ENCODE measurements around the gene FAR2.
"Not testable (repeated sequence)": the region's sequence is repeated elsewhere in the genome, so short reads cannot be mapped to it uniquely, and the experiment has no call there.

Gene FAR2

DNA sequence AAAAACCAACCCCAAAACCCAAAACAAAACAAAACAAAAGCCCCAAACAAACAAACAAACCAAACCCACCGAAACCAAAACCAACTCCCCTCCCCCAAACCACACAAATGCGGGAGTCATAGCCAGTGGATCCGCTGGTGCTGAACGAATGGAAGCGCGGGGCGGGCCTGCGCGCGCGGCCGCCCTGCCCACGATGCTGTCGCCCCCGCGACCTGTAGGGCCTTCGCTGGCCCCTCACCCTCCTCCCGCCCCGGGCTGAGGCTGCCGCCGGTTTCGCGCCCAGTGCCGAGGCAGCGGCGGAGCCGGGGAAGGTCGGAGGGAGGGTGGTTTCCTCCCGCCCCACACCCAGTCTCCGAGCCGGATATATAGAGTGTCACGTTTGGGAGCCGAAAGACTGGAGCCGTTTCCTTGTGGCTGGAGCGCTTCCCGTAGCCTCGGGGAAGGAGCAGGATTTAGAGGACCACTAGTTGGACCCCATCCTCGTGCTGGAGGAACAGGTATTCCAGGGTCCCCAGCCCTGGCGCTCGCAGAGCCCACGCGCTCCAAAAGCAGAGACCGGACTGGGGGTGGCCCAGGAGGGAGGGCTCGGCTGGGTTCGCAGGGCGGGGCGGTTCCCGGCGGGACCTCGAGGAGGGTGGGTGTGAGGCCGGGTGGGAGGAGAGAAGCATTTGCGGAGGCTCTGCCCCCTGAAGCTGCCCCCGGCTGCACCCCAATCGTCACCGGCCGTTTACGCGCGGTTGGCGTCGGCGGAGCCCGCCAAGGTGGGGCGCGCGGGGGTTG is at the start of gene FAR2:
Gene FAR2 (plus strand): TSS at position 368 of the 780 bp plus-strand sequence. CDS start 121,172 bp downstream, outside the sequence.
- peak; percentile 43 for DNase-seq (ENCODE audit: low read depth)

DNA sequence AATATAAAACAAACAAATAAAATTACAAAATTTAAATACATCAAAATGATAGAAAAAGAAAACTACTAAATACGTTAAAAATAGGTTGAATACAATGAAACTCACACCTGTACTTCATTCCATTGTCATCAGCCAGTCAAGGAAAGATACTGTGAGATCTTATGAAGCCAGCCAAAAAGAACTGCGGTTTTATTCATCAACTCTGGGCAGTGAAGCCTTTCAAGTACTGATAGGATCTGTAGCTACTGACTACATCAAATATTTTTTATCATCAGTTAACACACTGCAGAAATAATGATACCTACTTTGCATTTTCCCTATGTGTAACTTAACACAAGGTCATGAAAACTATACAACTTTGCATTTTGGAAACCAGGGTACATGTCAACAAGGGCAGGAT is 46.3 kb upstream of the FAR2 start:
- DNase-seq (ENCODE audit: low read depth): no peak

DNA sequence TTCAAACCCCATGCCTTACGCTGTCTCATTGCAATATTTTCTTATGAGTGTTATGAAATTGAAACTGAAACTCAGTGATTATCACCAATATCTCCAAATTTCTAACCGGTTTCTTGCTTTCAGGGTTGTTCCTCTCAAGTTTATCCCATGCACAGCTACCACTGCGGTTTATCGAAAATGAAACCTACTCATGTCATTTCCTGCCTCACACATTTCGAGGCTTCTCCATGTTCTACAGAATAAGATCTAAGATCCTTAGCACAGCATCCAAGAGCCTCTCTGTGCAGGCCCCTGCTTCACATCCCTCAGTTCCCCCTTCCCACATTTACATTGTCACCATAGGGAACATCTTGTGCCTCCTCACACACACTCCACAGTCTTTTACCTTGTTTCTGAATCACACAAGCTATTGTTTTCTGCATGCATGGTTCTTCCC is 45.5 kb upstream of the FAR2 start:
- no peak for DNase-seq (ENCODE audit: low read depth)

DNA sequence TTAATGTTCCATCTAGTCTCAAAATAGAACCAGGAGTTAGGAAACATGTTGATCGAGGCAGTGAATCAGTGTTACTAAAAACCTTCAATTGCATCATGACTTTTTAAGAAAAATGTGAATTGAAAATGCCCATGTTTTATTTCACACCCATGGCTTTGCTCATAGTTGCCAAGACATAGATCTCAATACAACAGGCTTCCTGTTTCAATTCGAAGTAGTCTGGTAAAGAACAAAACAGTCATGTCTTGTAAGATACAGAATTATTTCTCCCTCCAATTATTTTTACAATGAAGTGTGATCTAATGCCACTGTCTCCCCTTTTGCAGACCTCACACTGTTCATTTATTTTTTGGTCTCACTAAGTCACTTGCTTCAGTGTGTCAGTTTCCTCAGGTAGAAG is 44.6 kb upstream of the FAR2 start:
- DNase-seq (ENCODE audit: low read depth): no peak

DNA sequence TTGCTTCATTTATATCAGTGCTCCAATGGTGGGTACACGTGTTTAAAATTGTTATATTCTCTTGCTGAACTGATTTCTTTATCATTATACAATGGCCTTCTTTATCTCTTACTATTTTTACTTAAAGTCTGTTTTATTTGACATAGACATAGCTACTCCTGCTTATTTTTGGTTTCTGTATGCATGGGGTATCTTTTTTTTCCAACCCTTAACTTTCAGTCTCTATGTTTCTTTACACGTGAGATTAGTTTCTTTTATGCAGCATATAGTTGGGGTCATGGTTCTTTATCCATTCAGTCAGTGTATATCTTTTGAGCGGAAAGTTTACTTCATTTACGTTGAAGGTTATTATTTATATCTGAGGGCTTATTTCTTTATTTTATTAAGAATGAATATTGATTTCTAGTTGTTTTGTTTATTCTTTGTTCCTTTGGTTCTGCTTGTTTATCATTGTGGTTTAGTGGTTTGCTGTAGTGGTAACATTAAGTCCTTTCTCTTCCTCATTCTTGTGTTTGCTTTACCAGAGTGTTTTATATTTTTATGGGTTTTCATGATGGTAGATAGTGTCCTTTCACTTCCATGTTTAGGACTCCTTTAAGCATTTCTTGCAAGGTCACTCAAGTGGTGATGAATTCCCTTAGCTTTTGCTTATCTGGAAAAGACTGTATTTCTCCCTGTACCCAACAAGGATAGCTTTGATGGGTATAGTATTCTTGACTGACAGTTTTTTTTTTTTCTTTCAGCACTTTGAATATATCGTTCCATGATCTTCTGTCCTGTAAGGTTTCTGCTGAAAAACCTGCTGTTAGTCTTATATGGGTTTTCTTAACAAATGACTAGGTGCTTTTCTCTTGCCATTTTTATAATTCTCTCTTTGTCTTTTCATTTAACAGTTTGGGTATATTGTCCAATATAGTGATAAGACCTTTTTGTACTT is 38.3 kb upstream of the FAR2 start:
- DNase-seq (ENCODE audit: low read depth): no peak

DNA sequence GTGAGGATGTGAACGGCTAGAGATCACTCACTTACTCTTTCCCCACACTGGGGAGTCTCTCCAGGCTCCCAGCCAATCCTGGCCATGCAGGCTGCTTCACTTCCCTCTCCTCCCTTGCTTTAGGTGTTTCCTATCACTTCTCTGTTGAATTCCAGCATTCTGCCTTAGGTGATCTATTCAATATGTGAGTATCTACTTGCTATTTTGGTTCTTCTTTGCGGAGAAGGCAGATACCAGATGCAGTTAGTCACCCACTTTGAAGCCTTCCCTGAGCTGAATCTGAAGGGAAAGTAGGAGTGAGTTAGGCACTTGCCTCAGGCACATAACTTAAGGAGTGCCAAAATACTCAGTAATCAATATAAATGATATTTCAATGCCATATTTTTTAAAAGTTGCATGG is 36.0 kb upstream of the FAR2 start:
- peak; percentile 28 for DNase-seq (ENCODE audit: low read depth)

DNA sequence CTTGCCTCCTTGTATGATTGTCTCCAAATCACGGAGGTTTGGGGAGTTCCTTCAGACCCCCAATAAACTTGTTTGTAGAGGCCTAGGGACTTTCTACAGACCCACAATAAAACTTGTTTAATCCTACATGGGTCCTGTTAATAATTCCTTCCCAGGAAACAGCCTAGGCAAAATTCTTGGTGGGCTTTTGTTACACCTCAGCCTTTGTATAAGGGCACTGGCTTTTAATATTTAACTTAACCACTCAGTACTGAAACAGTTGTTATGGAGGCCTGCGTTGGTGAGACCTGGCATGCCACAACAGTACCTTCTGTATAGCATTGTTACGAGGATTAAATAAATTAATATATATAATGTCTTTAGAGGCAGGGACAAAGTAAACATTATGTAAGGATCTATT is 32.7 kb upstream of the FAR2 start:
- no peak for DNase-seq (ENCODE audit: low read depth)

DNA sequence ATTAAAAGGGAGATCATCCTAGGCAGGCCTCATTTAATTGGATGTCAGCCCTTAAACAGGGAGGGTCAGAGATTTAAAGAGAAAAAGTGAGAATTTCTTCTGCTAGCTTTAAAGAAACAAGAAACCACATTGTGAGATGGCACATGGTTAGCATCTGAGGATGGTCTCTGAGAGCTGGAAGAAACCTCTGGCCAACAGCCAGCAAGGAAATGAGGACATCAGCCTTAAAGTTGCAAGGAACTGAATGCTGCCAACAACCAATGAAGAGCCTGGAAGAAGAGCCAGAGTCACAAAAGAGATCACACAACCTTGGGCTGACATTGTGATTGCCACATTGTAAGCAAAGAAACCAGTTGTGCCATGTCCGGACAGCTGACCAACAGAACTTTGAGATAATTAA is 17.5 kb upstream of the FAR2 start:
- DNase-seq (ENCODE audit: low read depth): peak; percentile 63

DNA sequence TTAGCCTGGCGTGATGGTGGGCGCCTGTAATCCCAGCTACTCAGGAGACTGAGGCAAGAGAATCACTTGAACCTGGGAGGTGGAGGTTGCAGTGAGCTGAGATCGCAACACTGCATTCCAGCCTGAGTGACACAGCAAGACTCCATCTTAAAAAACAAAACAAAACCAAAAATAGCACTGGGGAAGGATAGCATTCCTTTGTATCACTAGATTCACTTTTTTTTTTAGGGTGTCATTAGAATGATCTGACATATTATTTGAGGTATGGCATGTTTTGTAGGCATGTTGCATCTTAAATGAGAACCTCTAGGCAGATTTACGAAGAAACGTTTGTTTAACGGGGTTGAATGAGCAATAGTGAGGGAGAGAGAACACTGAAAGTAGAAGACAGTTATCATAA is 16.8 kb upstream of the FAR2 start:
- no peak for DNase-seq (ENCODE audit: low read depth)

DNA sequence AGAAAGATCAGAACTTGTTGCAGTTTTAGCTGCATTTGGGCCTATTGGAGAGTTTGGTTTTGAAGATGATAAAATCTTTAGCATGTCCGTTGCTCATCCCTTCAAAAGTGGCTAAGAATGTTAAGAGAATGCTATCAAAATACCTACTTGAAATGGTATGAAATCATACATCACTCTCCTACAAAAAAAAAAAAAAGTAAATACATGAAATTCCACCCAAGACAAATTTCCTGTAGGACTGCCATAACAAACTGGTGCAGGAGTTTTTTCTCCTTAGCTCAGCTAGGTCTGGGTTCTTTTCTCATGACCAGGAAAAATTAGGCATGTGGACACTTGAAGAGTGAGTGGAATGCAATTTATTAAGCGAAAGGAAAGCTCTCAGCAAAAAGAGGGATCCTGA is 15.9 kb upstream of the FAR2 start:
- no peak for DNase-seq (ENCODE audit: low read depth)

DNA sequence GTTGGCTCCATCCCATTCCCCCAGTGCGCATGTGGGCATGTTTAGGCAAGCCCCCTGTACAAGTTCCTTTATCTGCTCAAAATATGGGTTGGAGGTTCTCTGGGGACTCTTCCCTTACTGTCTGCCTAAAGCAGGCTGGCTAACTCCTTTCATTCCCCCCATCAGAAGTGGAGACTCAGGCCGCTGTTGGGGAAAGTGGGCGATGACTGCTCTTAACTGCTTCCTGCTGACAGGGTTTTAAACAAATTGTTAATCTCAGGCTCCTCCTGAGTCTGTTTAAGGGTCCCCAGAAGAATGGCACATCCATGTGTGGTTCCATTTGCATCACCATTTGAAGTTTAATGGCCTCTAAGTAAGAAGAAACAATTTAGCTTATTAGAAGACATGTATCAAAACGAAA is 15.4 kb upstream of the FAR2 start:
- no peak for DNase-seq (ENCODE audit: low read depth)

DNA sequence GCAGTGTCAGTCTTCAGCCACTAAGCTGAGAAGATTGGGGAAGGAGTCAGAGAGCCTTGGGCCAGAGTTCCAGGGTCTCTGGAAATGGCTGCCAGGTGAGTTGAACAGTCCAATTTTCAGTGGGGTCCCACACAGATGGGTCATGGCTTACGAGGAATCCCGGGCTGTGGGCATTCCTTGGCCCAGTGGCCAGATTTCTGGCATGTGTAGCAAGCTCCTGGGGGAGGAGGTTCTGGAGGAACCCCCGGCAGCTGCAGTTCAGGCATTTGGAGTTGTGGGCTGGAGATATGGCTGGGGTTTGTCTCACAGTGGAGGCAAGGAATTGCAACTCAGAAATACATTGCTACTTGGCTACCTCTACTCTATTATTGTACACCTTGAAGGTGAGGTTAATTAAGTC is 10.8 kb upstream of the FAR2 start:
- not testable (repeated sequence) for DNase-seq (ENCODE audit: low read depth)

DNA sequence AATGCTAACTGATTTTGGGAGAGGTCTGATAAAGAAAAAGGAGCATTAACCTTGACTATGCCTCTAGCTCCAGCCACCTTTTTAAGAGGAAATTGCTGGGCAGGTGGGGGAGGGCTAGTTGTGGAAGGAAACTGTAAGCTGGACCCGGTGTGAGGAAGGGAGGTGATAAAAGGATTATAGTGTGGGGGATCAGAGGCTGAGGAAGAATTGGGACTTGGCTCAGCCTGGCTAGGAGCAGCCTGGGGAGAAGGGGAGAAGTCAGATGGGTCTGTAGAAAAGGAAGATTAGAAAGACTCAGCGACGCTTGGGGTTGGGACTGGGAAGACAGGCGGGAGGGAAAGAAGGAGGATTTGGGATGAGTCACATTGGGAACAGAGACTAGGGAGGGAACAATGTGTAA is 10.2 kb upstream of the FAR2 start:
- DNase-seq (ENCODE audit: low read depth): not testable (repeated sequence)

DNA sequence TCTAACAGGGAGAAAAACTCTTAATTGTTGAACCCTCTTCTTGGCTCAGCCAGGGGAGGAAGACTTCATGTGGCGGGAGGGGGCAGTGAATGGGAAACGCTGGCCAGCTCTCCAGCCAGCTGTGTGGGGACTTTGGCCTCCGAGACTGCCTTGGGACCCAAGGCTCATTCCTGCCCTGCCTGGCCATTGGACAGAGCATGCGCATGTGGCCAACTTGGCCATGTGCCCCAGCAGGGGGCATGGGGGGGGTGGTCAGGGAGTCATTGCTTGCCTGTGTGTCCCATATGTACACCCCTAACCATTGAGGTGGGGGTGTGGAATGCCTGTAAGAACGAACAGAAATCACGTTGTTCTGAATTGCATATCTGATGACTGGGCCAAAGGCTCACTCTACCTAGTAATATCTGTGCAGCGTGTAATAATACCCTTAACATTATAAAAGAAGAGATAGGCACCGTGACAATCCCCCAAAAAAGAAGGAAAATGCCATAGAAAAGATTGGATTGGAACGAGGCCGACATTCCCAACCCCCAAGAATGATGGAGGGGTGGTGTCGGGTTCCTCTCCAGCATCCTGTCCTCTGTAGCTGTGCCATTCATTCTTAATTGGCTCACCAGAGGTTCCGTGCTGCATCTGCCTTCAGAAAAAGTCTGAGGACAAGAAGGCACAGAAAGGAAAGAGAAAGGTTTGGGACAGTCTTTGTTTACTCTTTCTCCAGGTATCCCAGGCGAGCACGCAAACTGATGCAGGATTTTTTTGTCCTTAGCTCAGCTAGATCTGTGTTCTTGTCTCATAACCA is 3.5 kb upstream of the FAR2 start:
- no peak for DNase-seq (ENCODE audit: low read depth)

DNA sequence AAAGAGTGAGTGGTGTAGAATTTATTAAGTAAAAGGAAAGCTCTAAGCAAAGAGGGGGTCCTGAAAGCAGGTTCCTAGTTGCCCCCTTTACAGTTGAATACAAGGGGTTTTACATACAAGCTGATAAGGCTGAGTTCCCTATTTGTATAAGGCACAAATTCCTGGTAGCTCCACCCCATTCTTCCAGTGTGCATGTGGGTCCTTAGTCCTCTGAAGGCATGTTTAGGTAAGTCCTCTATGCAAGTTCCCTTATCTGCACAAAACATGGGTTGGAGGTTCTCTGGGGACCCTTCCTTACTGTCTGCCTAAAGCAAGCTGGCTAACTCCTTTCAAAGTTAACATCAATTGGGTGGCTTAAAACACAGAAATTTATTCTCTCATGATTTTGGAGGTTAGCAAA is 2.9 kb upstream of the FAR2 start:
- no peak for DNase-seq (ENCODE audit: low read depth)

DNA sequence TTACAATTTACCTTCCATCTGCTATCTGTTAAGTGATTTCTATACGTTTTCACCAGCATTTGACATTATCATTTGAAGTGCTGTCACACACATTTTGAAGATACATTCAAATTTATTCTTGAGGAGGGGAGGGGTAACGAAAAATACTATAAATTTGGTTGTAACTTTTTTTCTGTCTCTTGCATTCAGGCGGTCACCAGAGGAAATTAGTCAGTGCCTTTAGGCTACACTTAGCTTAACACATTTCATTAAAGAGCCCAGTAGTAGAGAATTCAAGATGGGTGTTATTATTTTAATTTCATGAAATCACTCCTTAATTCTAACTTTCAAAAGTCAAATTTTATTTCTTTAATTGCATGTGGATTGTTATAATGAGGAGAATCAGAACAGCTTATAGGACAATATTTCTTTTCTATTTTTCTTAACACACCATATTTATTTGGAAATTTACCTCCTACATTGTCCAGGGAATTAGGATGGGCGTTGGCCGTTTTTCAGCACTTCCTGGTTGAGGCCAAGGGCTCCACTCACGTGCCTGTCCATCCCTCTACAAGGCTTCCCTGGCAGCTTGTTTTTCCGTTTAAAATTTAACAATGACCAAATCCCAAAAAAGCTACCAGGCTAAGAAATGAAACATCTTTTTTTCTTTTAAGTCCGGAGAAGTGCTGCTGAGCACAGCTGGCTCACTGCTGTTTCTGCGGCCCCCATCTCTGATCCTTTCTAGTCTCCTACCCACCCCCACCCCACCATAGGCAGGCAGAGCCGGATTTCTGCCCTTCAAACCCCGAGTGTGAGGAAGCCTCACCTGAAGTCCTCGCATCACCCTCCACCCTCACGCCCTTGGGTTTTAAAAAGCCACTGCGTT is 1.1 kb upstream of the FAR2 start:
- DNase-seq (ENCODE audit: low read depth): no peak

DNA sequence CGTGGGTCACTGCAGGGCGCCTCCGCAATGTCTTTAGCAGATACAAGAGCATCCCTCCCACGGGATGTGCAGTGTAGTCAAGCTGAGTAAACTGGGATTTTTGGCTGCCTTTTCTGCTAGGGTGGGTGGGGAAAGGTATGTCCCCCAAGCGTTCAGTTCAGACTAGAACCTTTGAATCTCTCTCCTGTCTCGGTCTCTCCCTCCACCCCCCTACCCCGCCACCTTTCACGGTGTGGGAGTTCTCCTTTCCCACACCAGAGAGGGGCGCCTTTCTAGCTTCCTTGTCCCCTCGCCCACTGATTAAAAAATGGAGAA is 525 bp upstream of the FAR2 start:
- no peak for DNase-seq (ENCODE audit: low read depth)

DNA sequence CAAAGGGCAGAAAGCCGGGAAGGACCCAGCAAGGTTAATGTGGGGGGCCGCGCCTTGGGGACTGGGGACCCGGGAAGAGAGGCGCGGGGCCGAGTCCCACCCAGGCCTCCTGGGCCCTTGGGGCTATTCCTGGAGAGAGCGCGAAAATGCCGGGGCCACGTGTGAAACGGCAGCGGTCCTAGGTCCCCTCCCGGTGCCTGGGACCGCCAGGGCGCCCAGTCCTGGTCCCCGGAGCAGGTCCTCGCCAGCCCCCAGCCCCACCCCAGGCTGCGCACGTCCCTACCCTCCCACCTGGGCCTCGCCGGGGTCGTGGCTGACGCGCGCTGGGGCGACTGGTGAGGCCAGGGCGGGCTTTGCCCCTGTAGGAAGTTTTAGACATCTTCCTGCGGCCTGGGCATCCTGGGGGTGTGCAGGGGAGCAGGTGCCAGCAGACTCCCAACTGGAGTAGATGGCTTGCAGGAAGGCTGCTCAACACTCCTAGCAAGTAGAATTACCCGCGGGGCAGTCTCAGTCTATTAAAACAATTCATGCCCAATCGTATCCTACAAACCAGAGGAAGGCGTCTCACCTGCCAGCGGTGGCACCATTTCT is 708 bp downstream of the FAR2 start:
- no peak for DNase-seq (ENCODE audit: low read depth)

DNA sequence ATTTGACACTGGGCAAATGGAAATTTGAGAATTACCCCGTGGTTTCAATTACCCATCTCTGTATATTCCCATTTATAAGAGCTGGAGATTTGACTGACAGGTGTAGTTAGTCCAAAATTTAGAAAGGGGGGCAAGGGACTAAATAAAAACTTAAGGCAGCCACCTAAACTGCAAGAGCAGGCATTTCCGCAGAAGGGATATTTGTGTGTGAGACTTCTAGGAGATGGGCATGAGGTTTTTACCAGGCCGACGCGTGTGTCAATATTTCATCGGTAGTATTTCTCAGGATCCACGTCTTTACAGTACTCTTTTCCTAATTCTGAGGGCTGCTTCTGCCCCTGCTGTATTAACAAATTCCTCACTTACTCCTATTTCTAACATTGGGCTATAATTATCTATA is 1.4 kb downstream of the FAR2 start:
- no peak for DNase-seq (ENCODE audit: low read depth)

DNA sequence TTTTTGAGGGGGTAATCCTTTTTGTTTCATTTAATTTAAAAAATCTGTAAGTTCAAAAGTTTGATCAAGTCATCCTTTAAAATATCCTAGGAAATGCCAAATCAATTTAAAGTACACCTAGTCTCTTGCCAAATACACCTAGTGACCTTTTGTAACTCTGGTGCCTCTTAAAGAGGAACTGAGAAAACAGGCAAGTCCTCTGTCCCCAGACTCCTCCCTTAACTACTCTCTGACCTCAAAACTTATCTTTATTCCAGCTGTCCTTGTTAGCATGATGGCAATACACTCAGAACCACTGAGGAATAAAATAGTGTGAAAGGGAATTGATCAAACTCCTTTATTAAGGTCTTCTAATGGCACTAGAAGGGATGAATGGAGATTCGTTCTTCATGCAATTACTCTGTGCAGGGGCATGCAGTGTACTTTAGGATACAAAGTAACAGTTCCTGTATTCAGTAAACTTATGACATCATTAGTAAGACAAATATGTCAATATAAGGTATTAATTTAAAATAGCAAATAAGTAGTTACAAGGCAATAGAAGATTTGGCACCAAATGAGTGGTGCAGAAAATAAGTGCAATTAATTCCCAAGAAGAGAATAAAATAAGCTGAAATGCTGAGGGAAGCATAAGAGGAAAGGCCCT is 3.3 kb downstream of the FAR2 start:
- no peak for DNase-seq (ENCODE audit: low read depth)
